A549 (cell line): ENCODE measurements around the gene SNX30. TPM values are rescaled to one million over a fixed set of nuclear protein-coding genes. Genes with fewer than 3 reads are reported as not detected.

Experiments
- ATAC-seq, 2 experiments: fragments of 200-7000 bp in 1 of 2; fragments of >200 bp in 1 of 2; cut with Nextera tagmentation in 1 of 2; cut with Tn5 transposase in 1 of 2; 3 replicates each; pipeline versions ENCODE4 v1.8.0 to v1.9.1; 2018 to 2020; ENCODE audit warnings: mild to moderate bottlenecking in 1 of 2, moderate library complexity in 1 of 2
- CTCF ChIA-PET: fragments of 300-600 bp; sonication (Branson Sonifier 250); formaldehyde crosslinking; extraction: SDS; loops from one replicate; lab custom pipeline; 2021; ENCODE audit warnings: antibody characterized with exemption, inconsistent platforms; lab: Yijun Ruan, JAX
- POLR2A ChIA-PET: fragments of 350-600 bp; formaldehyde crosslinking; extraction: SDS; loops from one replicate; lab custom pipeline; 2021; ENCODE audit warnings: antibody characterized with exemption, inconsistent platforms; lab: Yijun Ruan, JAX
- DNase-seq, 2 experiments: peaks; one replicate each; pipeline versions ENCODE4 v3.0.0 to v3.0.0-alpha.2; 2011 to 2016; ENCODE audit warnings: low read depth in 1 of 2, low spot score in 1 of 2
- FAIRE-seq: peaks from 2 replicates; lab custom pipeline; 2011; peaks lifted over from hg19 to GRCh38; lab: Jason Lieb, UNC
- H3K27ac ChIP-seq, 2 experiments: fragments of >200 bp; sonication (Bioruptor Twin); formaldehyde crosslinking; 3 replicates each; pipeline ENCODE4 v1.5.1; 2016 to 2017
- H3K4me1 ChIP-seq: fragments of >200 bp; sonication (Bioruptor Twin); formaldehyde crosslinking; 3 replicates; pipeline ENCODE4 v1.6.1; 2016
- H3K4me2 ChIP-seq: fragments of >200 bp; sonication (Bioruptor Twin); formaldehyde crosslinking; 3 replicates; pipeline ENCODE4 v1.6.1; 2016
- H3K4me3 ChIP-seq: fragments of >200 bp; sonication (Bioruptor Twin); formaldehyde crosslinking; 3 replicates; pipeline ENCODE4 v1.5.1; 2016
- H3K9me3 ChIP-seq: fragments of >200 bp; sonication (Bioruptor Twin); formaldehyde crosslinking; 3 replicates; pipeline ENCODE4 v1.6.1; 2016
- BHLHE40 ChIP-seq: IDR thresholded peaks from 2 replicates; pipeline ENCODE4 v1.6.1; 2012; ENCODE audit warnings: low read depth, low read length, inconsistent platforms
- FOSB ChIP-seq: fragments of 250-450 bp; sonication (Bioruptor Pico); IDR thresholded peaks from 2 replicates; pipeline ENCODE4 v1.5.0; 2020; ENCODE audit warnings: mild to moderate bottlenecking, moderate library complexity
- GATA3 ChIP-seq: IDR thresholded peaks from 2 replicates; pipeline ENCODE4 v1.6.1; 2012; ENCODE audit warnings: borderline replicate concordance
- HEYL ChIP-seq: fragments of 250-450 bp; sonication (Bioruptor Pico); IDR thresholded peaks from 2 replicates; pipeline ENCODE4 v1.8.0; 2021; ENCODE audit warnings: mild to moderate bottlenecking, moderate library complexity
- HOXA7 ChIP-seq: fragments of 250-450 bp; sonication (Bioruptor Pico); IDR thresholded peaks from 2 replicates; pipeline ENCODE4 v1.5.0; 2020; ENCODE audit warnings: mild to moderate bottlenecking, moderate library complexity
- NR3C1 ChIP-seq: fragments of >200 bp; sonication (Bioruptor Twin); formaldehyde crosslinking; IDR thresholded peaks from 3 replicates; pipeline ENCODE4 v1.6.1; 2017
- POLR2A ChIP-seq: IDR thresholded peaks from 2 replicates; pipeline ENCODE4 v1.6.1; 2012; ENCODE audit warnings: mild to moderate bottlenecking, low read length
- RAD21 ChIP-seq, 2 experiments: fragments of >200 bp in 1 of 2; sonication (Bioruptor Twin) in 1 of 2; formaldehyde crosslinking in 1 of 2; IDR thresholded peaks in 1 of 2; conservative IDR thresholded peaks in 1 of 2; 2 replicates in 1 of 2; 3 replicates in 1 of 2; pipeline ENCODE4 v1.6.1; 2012 to 2018; ENCODE audit warnings: inconsistent platforms in 1 of 2
- RCOR1 ChIP-seq: fragments of 150-350 bp; IDR thresholded peaks from 2 replicates; pipeline ENCODE4 v1.6.1; 2014; ENCODE audit warnings: antibody characterized with exemption, low read length, low read depth
- ZNF302 ChIP-seq: fragments of 250-450 bp; sonication (Bioruptor Pico); IDR thresholded peaks from 2 replicates; pipeline ENCODE4 v1.9.0; 2021; ENCODE audit warnings: inconsistent platforms, mild to moderate bottlenecking, moderate library complexity
- ZSCAN20 ChIP-seq: fragments of 250-450 bp; sonication (Bioruptor Pico); IDR thresholded peaks from 2 replicates; pipeline ENCODE4 v1.8.0; 2022; ENCODE audit warnings: mild to moderate bottlenecking, moderate library complexity
- WGBS: methylation state at CpG from one replicate; pipeline ENCODE4 v1.1.6; 2017; ENCODE audit errors: missing lambda C conversion rate; 5-methylcytosine and 5-hydroxymethylcytosine counted together
- polyA plus RNA-seq, 4 experiments: library from polyadenylated mRNA; depleted of rRNA in 3 of 4; stranded (reverse); fragments of >200 nt; fragmentation: RNase III in 1 of 4; extraction: RNeasy Plus Mini Kit Qiagen cat#74134 plus additional on column Dnase treatment in 1 of 4; gene quantifications; 2 replicates in 3 of 4; 3 replicates in 1 of 4; pipeline ENCODE4 v1.2.3, GENCODE V29; 2011 to 2017
- TF ChIP-seq, protein P1 (sequence below): IDR thresholded peaks from 2 replicates; pipeline ENCODE4 v1.6.1; 2012; ENCODE audit warnings: low read depth, borderline replicate concordance
- TF ChIP-seq, protein P2 (sequence below): fragments of 450-650 bp; IDR thresholded peaks from 2 replicates; pipeline ENCODE4 v1.6.1; 2014; ENCODE audit warnings: antibody characterized with exemption
- TF ChIP-seq, protein P3 (sequence below): fragments of 150-350 bp; IDR thresholded peaks from 2 replicates; pipeline ENCODE4 v1.6.1; 2014; ENCODE audit warnings: low read depth, mild to moderate bottlenecking, low read length
- TF ChIP-seq, protein P4 (sequence below): IDR thresholded peaks from 2 replicates; pipeline ENCODE4 v1.6.1; 2012
- TF ChIP-seq, protein P5 (sequence below): fragments of 200-600 bp; sonication (generic); IDR thresholded peaks from 2 replicates; pipeline ENCODE4 v1.6.1; 2016; ENCODE audit warnings: antibody characterized with exemption, mild to moderate bottlenecking, moderate library complexity
- TF ChIP-seq, protein P6 (sequence below): fragments of >200 bp; sonication (Bioruptor Twin); formaldehyde crosslinking; IDR thresholded peaks from 2 replicates; pipeline ENCODE4 v1.6.1; 2016
- TF ChIP-seq, protein P7 (sequence below): fragments of 250-450 bp; sonication (Bioruptor Pico); IDR thresholded peaks from 2 replicates; pipeline ENCODE4 v1.5.0; 2020; ENCODE audit warnings: low read depth, mild to moderate bottlenecking, moderate library complexity

Gene SNX30
- polyA plus RNA-seq, 2 of the 4 experiments (the other 2 are of a cell fraction): 3.1 to 3.6 TPM

DNA sequence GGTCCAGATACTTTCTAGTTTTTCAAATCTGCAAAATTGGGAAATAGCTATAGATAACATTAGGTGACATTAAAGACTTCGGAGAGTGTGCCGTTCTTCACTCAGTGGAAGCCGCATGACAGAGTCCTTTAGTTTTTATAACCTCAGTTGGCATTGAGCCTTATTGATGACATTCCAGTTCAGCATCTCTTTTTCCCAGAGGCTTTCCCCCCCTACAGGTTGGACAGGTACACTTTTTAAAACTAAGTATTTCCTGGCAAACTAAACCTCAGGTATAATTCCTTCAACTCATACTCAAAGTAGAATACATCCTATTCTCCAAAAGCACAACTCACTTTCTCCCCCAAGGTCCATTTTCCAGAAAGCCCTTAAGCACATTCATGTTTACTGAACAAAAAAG, 81.4 kb downstream of the SNX30 start:
- DNase-seq: no peak
- H3K4me2 ChIP-seq: no peak overlapping the region
- H3K4me1 ChIP-seq: no peaks in the 10 kb centered on the region
- ChIA-PET POLR2A (no interaction called here), CTCF (interaction anchor here (3.5 kb wide), 1 partner anchor 12 kb away, joined by 15 read pairs; no protein-coding TSS in a partner anchor)
- no peaks in the 10 kb centered on the region for H3K9me3 ChIP-seq
- 99% methylated on average over 3 of the region's 3 CpGs for WGBS
- no peak for FAIRE-seq
- TF ChIP-seq RAD21 (conservative IDR thresholded peaks at IDR 0.05 in 1 of 2, IDR thresholded peaks at IDR 0.05 in 1 of 2): no peak
- TF ChIP-seq BHLHE40: no peak
- no peak overlapping the region for H3K4me3 ChIP-seq
- no peak for ATAC-seq
- H3K27ac ChIP-seq: no peak overlapping the region

DNA sequence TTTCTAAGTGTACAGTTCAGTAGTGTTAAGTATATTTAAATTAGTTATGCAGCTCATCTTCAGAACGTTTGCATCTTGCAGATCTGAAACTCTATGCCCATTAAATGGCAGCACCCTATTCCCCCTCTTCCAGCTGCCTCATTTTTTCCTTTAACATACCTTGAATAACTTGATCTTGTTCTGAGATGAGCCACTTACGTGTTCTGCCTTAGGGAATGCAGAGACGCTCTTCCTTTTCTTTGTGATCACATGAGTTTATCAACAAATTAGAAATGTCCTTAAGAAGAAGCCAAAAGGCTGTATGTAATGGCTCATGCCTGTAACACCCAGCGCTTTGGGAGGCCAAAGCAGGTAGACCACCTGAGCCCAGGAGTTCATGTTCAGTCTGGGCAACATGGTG, 82.5 kb downstream of the SNX30 start:
- Histone ChIP-seq H3K4me2 (no peak overlapping the region), H3K4me1 (no peaks in the 10 kb centered on the region), H3K9me3 (no peaks in the 10 kb centered on the region), H3K27ac (no peak overlapping the region), H3K4me3 (no peak overlapping the region)
- 78% methylated on average over 4 of the region's 4 CpGs for WGBS
- TF ChIP-seq GATA3: no peak
- no peak for TF ChIP-seq HOXA7 (CRISPR knock-in tag)
- TF ChIP-seq FOSB (CRISPR knock-in tag): no peak
- TF ChIP-seq ZSCAN20 (CRISPR knock-in tag): no peak
- TF ChIP-seq RCOR1: no peak
- TF ChIP-seq POLR2A: no peak
- TF ChIP-seq, protein P1, sequence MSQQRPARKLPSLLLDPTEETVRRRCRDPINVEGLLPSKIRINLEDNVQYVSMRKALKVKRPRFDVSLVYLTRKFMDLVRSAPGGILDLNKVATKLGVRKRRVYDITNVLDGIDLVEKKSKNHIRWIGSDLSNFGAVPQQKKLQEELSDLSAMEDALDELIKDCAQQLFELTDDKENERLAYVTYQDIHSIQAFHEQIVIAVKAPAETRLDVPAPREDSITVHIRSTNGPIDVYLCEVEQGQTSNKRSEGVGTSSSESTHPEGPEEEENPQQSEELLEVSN: no peak
- TF ChIP-seq, protein P2, sequence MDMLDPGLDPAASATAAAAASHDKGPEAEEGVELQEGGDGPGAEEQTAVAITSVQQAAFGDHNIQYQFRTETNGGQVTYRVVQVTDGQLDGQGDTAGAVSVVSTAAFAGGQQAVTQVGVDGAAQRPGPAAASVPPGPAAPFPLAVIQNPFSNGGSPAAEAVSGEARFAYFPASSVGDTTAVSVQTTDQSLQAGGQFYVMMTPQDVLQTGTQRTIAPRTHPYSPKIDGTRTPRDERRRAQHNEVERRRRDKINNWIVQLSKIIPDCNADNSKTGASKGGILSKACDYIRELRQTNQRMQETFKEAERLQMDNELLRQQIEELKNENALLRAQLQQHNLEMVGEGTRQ: no peak
- TF ChIP-seq RAD21 (conservative IDR thresholded peaks at IDR 0.05 in 1 of 2, IDR thresholded peaks at IDR 0.05 in 1 of 2): no peak
- TF ChIP-seq, protein P3, sequence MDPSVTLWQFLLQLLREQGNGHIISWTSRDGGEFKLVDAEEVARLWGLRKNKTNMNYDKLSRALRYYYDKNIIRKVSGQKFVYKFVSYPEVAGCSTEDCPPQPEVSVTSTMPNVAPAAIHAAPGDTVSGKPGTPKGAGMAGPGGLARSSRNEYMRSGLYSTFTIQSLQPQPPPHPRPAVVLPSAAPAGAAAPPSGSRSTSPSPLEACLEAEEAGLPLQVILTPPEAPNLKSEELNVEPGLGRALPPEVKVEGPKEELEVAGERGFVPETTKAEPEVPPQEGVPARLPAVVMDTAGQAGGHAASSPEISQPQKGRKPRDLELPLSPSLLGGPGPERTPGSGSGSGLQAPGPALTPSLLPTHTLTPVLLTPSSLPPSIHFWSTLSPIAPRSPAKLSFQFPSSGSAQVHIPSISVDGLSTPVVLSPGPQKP: no peak
- TF ChIP-seq ZNF302 (CRISPR knock-in tag): no peak
- TF ChIP-seq, protein P4, sequence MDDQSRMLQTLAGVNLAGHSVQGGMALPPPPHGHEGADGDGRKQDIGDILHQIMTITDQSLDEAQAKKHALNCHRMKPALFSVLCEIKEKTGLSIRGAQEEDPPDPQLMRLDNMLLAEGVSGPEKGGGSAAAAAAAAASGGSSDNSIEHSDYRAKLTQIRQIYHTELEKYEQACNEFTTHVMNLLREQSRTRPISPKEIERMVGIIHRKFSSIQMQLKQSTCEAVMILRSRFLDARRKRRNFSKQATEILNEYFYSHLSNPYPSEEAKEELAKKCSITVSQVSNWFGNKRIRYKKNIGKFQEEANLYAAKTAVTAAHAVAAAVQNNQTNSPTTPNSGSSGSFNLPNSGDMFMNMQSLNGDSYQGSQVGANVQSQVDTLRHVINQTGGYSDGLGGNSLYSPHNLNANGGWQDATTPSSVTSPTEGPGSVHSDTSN: no peak
- TF ChIP-seq, protein P5, sequence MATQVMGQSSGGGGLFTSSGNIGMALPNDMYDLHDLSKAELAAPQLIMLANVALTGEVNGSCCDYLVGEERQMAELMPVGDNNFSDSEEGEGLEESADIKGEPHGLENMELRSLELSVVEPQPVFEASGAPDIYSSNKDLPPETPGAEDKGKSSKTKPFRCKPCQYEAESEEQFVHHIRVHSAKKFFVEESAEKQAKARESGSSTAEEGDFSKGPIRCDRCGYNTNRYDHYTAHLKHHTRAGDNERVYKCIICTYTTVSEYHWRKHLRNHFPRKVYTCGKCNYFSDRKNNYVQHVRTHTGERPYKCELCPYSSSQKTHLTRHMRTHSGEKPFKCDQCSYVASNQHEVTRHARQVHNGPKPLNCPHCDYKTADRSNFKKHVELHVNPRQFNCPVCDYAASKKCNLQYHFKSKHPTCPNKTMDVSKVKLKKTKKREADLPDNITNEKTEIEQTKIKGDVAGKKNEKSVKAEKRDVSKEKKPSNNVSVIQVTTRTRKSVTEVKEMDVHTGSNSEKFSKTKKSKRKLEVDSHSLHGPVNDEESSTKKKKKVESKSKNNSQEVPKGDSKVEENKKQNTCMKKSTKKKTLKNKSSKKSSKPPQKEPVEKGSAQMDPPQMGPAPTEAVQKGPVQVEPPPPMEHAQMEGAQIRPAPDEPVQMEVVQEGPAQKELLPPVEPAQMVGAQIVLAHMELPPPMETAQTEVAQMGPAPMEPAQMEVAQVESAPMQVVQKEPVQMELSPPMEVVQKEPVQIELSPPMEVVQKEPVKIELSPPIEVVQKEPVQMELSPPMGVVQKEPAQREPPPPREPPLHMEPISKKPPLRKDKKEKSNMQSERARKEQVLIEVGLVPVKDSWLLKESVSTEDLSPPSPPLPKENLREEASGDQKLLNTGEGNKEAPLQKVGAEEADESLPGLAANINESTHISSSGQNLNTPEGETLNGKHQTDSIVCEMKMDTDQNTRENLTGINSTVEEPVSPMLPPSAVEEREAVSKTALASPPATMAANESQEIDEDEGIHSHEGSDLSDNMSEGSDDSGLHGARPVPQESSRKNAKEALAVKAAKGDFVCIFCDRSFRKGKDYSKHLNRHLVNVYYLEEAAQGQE: no peak
- no peak for TF ChIP-seq NR3C1
- TF ChIP-seq, protein P6, sequence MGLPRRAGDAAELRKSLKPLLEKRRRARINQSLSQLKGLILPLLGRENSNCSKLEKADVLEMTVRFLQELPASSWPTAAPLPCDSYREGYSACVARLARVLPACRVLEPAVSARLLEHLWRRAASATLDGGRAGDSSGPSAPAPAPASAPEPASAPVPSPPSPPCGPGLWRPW: no peak
- TF ChIP-seq, protein P7, sequence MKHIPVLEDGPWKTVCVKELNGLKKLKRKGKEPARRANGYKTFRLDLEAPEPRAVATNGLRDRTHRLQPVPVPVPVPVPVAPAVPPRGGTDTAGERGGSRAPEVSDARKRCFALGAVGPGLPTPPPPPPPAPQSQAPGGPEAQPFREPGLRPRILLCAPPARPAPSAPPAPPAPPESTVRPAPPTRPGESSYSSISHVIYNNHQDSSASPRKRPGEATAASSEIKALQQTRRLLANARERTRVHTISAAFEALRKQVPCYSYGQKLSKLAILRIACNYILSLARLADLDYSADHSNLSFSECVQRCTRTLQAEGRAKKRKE (CRISPR knock-in tag): no peak
- no peak for TF ChIP-seq HEYL
- CTCF ChIA-PET: no interaction called here
- POLR2A ChIA-PET: no interaction called here
- ATAC-seq: no peak
- no peak for DNase-seq
- FAIRE-seq: no peak
